D721Med (cell line): ENCODE data around the gene STARD13.

Experiments
- DNase-seq: peaks from one replicate; pipeline ENCODE4 v3.0.0; 2011; ENCODE audit warnings: low spot score; ENCODE audit not compliant: insufficient read length
- FAIRE-seq: peaks from 2 replicates; lab custom pipeline; 2011; peaks lifted over from hg19 to GRCh38; lab: Jason Lieb, UNC
- TF ChIP-seq, protein P1 (sequence below): IDR thresholded peaks from 2 replicates; pipeline ENCODE4 v1.5.1; 2012; ENCODE audit warnings: mild to moderate bottlenecking, control low read depth; ENCODE audit not compliant: insufficient read depth; ENCODE audit errors: missing control alignments

STARD13 gene

DNA sequence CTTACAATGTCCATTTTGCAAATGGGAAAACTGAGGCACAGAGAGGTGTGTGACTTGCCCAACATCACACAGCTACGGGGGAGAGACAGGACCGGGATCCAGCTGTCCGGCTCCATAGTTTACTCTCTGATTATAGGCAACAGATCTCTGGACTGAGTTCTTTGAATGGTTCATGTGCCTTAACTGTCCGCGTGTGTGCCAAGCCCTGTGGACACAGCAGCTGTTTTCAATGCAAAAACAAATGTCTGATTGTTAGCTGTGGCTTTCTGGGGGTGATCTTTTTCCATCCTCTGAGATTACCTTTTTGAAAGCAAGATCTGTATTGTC, 175.2 kb downstream of the STARD13 start:
- TF ChIP-seq, protein P1, sequence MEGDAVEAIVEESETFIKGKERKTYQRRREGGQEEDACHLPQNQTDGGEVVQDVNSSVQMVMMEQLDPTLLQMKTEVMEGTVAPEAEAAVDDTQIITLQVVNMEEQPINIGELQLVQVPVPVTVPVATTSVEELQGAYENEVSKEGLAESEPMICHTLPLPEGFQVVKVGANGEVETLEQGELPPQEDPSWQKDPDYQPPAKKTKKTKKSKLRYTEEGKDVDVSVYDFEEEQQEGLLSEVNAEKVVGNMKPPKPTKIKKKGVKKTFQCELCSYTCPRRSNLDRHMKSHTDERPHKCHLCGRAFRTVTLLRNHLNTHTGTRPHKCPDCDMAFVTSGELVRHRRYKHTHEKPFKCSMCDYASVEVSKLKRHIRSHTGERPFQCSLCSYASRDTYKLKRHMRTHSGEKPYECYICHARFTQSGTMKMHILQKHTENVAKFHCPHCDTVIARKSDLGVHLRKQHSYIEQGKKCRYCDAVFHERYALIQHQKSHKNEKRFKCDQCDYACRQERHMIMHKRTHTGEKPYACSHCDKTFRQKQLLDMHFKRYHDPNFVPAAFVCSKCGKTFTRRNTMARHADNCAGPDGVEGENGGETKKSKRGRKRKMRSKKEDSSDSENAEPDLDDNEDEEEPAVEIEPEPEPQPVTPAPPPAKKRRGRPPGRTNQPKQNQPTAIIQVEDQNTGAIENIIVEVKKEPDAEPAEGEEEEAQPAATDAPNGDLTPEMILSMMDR = no peak
- FAIRE-seq (no peak), DNase-seq (no peak)

DNA sequence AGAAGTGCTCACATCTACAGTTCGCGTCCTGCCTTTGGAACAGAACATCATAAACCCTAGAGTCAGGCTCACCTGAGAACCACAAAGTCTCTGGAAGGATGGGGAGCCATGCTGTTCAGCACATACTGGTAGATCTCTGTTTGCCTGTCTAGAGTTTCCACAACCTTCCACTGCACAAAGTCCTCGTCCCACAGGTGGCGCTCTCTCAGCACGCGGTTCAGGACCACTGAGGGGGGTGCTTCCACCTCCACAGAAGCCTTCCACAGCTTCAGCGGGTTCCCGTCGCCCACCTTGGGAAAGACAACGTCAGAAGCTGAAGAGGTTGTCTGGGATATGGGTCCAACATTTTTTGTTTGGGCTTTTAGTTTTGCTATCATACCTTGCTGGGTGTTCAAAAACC, 175.8 kb downstream of the STARD13 start:
- DNase-seq (no peak), FAIRE-seq (no peak)
- TF ChIP-seq, protein P1 = peak; percentile 16

DNA sequence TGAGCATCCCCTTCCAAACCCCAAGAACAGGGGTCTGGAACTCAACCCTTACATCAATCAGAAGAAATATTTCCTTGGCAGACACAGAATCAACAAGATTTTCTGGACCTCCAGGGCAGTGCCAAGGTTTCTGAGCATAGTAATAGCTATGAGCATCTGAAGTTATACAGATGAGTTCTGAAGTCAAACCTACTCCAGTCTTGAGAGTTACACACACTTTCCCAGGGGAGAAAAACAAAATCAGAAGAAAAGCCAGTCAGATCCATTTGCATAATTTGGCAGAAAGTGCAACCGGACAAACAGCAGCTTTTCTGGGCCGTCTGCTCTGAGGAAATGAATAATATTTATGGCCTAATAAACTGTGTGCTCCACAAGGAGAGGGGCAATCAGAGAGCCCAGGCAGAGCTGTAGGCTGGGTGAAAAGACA, 176.3 kb downstream of the STARD13 start:
- FAIRE-seq (no peak), DNase-seq (no peak)
- TF ChIP-seq, protein P1 = no peak

DNA sequence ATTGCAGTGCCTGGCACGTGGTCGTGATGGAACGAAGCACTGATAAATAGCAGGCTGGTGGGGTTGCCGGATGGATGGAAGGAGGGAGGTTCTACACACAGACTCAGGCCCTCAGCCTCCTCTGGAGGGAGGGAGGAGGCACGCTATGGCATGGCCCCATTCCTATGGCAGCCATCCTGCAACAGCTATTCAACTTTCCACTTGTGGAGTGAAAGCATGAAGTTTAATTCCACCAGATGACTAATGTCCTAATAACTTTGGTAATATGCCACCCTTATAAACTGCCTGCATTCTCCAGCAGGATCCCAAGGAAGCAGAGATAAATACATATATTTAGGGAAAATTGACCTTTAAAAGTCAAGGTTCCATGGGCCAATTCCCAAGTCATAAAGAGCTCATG, 176.9 kb downstream of the STARD13 start:
- DNase-seq (no peak), FAIRE-seq (no peak)
- TF ChIP-seq, protein P1 = no peak

DNA sequence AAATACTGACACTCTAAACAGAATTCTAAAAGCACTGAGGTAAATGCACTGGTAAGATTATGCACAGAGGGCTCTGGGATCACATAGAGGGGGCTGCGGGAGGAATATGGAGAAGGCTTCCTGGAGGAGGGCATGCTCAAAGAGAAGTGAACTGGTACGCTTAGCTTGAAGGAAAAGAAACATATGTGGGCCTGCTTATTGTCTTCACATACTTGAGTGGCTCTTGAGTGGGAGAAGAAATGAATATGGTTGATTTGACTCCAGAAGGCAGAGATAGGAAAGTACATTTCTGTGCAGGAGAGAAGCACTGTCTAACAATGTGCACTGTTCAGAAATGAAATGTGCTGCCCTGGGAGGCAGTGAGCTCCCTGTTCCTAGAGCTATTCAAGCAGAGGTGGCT, 178.2 kb downstream of the STARD13 start:
- DNase-seq (no peak), FAIRE-seq (no peak)
- TF ChIP-seq, protein P1 = no peak

DNA sequence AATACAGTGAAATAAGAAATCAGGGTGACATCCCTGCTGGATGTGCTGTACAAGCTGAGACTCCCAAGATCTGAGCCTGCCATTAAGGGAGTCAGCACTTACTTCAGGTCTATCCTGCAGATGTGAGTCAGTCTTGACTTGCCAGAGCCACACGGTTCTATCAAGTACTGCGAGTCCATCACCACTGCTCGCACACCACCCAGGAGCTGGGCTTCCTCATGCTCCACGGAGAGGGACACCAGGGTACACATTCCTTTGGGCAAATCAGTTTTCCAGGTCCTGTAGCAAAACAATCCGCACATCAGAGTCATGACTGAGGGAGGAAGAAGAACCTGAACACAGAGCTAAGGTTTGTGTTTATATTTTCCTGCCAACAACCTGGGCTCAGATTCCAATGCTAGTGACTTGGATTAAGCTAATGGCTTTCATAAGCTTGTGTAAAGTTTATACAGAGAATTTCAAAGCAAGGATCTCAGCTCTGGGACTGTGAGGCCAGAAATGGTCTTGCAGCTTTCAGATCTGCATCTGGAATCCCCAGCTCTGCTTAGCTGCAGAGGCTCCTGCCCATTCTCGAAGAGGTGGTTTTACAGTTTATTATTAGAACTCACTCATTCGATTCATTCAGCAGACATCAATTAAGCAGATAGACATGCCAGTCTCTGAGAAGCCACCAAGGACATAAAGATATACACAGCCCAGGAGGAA, 178.7 kb downstream of the STARD13 start:
- FAIRE-seq (no peak), DNase-seq (no peak)
- TF ChIP-seq, protein P1 = no peak

DNA sequence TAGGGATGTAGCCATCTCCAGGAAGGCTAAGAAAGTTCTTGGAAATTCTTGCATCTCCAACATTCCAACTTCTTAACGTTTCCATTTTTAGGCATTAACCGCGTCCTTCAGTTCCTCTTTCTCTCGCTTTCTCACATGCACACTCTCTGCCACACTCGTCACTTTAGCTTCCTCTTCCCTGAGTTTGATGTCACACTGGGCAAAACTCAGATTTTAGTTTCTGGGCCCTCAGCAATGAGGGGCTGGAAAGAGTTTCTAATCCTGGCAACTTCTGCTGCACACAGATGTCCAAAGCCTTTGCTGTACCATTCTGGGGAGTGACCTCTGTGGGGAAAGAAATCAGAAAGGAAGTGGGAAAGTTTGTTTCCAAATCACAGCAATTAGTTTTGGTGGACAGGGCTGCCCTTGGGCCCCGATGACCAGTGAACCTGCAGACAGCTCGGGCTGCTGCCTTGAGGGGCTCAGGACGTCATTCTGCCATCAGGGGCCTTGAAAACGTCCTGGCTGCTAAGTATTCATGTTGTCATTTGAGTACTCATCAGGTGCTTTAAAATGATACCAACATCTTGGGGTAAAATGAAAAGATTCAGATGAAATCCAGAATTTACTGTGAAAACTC, 180.1 kb downstream of the STARD13 start:
- FAIRE-seq = no peak
- TF ChIP-seq, protein P1 = no peak
- DNase-seq = no peak
